Ishikawa (cell line): ENCODE results near the gene SYT7.

Experiments
- CEBPB ChIP-seq: IDR thresholded peaks from 2 replicates; pipeline ENCODE4 v1.6.1; 2012
- CREB1 ChIP-seq: IDR thresholded peaks from 2 replicates; pipeline ENCODE4 v1.6.1; 2012; ENCODE audit warnings: low read depth
- EGR1 ChIP-seq: IDR thresholded peaks from 2 replicates; pipeline ENCODE4 v1.6.1; 2012
- EP300 ChIP-seq: IDR thresholded peaks from 2 replicates; pipeline ENCODE4 v1.6.1; 2012; ENCODE audit warnings: borderline replicate concordance
- FOXM1 ChIP-seq: IDR thresholded peaks from 2 replicates; pipeline ENCODE4 v1.6.1; 2012; ENCODE audit warnings: low read depth, borderline replicate concordance
- NFIC ChIP-seq: IDR thresholded peaks from 2 replicates; pipeline ENCODE4 v1.6.1; 2012
- RAD21 ChIP-seq: IDR thresholded peaks from 2 replicates; pipeline ENCODE4 v1.6.1; 2012; ENCODE audit warnings: low read depth
- TAF1 ChIP-seq: IDR thresholded peaks from 2 replicates; pipeline ENCODE4 v1.6.1; 2012; ENCODE audit warnings: low read depth, mild to moderate bottlenecking
- TEAD4 ChIP-seq: IDR thresholded peaks from 2 replicates; pipeline ENCODE4 v1.6.1; 2012
- TF ChIP-seq, protein P1 (sequence below): IDR thresholded peaks from 2 replicates; pipeline ENCODE4 v1.6.1; 2012
- TF ChIP-seq, protein P2 (sequence below): IDR thresholded peaks from 2 replicates; pipeline ENCODE4 v1.6.1; 2012; ENCODE audit warnings: low read depth, mild to moderate bottlenecking

DNA sequence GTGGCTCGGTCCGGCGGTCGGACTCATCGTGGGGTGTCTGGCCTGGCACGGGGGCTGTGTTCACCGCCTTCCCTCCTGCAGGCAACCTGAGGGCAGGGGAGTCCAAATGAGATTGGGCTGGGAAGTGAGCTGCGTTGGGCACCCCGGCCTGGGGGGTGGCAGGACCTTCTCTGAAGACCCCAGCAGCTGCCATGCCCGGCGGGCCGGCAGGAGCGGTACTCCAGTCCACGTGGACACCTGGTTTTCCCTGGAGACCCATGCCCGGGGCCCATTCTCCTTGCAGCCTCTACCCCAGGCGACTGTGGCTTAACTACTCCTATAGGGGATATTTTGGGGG, 47.9 kb downstream of the SYT7 start:
- no peak for TF ChIP-seq RAD21
- no peak for TF ChIP-seq FOXM1
- TF ChIP-seq, protein P1, sequence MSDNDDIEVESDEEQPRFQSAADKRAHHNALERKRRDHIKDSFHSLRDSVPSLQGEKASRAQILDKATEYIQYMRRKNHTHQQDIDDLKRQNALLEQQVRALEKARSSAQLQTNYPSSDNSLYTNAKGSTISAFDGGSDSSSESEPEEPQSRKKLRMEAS, result no peak
- TF ChIP-seq EP300, result no peak
- no peak for TF ChIP-seq CREB1
- TF ChIP-seq, protein P2, sequence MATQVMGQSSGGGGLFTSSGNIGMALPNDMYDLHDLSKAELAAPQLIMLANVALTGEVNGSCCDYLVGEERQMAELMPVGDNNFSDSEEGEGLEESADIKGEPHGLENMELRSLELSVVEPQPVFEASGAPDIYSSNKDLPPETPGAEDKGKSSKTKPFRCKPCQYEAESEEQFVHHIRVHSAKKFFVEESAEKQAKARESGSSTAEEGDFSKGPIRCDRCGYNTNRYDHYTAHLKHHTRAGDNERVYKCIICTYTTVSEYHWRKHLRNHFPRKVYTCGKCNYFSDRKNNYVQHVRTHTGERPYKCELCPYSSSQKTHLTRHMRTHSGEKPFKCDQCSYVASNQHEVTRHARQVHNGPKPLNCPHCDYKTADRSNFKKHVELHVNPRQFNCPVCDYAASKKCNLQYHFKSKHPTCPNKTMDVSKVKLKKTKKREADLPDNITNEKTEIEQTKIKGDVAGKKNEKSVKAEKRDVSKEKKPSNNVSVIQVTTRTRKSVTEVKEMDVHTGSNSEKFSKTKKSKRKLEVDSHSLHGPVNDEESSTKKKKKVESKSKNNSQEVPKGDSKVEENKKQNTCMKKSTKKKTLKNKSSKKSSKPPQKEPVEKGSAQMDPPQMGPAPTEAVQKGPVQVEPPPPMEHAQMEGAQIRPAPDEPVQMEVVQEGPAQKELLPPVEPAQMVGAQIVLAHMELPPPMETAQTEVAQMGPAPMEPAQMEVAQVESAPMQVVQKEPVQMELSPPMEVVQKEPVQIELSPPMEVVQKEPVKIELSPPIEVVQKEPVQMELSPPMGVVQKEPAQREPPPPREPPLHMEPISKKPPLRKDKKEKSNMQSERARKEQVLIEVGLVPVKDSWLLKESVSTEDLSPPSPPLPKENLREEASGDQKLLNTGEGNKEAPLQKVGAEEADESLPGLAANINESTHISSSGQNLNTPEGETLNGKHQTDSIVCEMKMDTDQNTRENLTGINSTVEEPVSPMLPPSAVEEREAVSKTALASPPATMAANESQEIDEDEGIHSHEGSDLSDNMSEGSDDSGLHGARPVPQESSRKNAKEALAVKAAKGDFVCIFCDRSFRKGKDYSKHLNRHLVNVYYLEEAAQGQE, result no peak
- no peak for TF ChIP-seq TAF1
- TF ChIP-seq NFIC, result no peak
- no peak for TF ChIP-seq EGR1
- no peak for TF ChIP-seq TEAD4
- no peak for TF ChIP-seq CEBPB
